ENCODE results near the gene NPIPB8.
"Not testable (repeated sequence)": the region's sequence is repeated elsewhere in the genome, so short reads cannot be mapped to it uniquely, and the experiment has no call there.

Gene NPIPB8

GRCh38 chr16:28607116-28607623 lies 30.7 kb upstream of the NPIPB8 start:
- no peak for DNase-seq

GRCh38 chr16:28607681-28608495 lies 30.0 kb upstream of the NPIPB8 start:
- DNase-seq: not testable (repeated sequence)

GRCh38 chr16:28608496-28608808 lies 29.4 kb upstream of the NPIPB8 start:
- not testable (repeated sequence) for DNase-seq

GRCh38 chr16:28608867-28609596 lies 28.8 kb upstream of the NPIPB8 start:
- DNase-seq: not testable (repeated sequence)

GRCh38 chr16:28609631-28610594 lies 28.0 kb upstream of the NPIPB8 start, which contains the start of gene SULT1A1:
Gene SULT1A1 (minus strand): TSS chr16:28610044. CDS start chr16:28608855, 1,189 bp downstream.
- peak; percentile 16 for DNase-seq

GRCh38 chr16:28610595-28611191 lies 27.2 kb upstream of the NPIPB8 start:
- no peak for DNase-seq

- not testable (repeated sequence) for DNase-seq
These were observed 25.2 kb upstream of the NPIPB8 start for GRCh38 chr16:28612359-28613280.

GRCh38 chr16:28613912-28614311 lies 24.0 kb upstream of the NPIPB8 start:
- not testable (repeated sequence) for DNase-seq

GRCh38 chr16:28614561-28614960 lies 23.3 kb upstream of the NPIPB8 start:
- DNase-seq: not testable (repeated sequence)

GRCh38 chr16:28615486-28616223 lies 22.2 kb upstream of the NPIPB8 start:
- peak; percentile 22 for DNase-seq

GRCh38 chr16:28616224-28616577 lies 21.7 kb upstream of the NPIPB8 start:
- DNase-seq: not testable (repeated sequence)

GRCh38 chr16:28616636-28617035 lies 21.2 kb upstream of the NPIPB8 start:
- DNase-seq: no peak

- no peak for DNase-seq
These were observed 20.0 kb upstream of the NPIPB8 start for GRCh38 chr16:28617874-28618273.

GRCh38 chr16:28620316-28620715 lies 17.5 kb upstream of the NPIPB8 start:
- not testable (repeated sequence) for DNase-seq

GRCh38 chr16:28621481-28622155 lies 16.2 kb upstream of the NPIPB8 start:
- DNase-seq: no peak

- not testable (repeated sequence) for DNase-seq
These were observed 15.2 kb upstream of the NPIPB8 start for GRCh38 chr16:28622532-28623171.

- DNase-seq: peak; percentile 75
These were observed 14.6 kb upstream of the NPIPB8 start for GRCh38 chr16:28623172-28623711.

GRCh38 chr16:28630905-28631304 lies 7.0 kb upstream of the NPIPB8 start:
- DNase-seq: not testable (repeated sequence)

Data from CD4-positive, alpha-beta T cell treated with Interleukin-17A for 4 hours (primary cell).